Measurements from ENCODE around the gene SNX9.
"Not testable (repeated sequence)": the region's sequence is repeated elsewhere in the genome, so short reads cannot be mapped to it uniquely, and the experiment has no call there.

Gene SNX9

GRCh38 chr6:157831424-157832249, 8.6 kb downstream of the SNX9 start:
- no peak for DNase-seq (ENCODE audit: low spot score)

GRCh38 chr6:157832250-157832967, 9.4 kb downstream of the SNX9 start:
- DNase-seq (ENCODE audit: low spot score), result no peak

GRCh38 chr6:157834549-157834948, 11.5 kb downstream of the SNX9 start:
- no peak for DNase-seq (ENCODE audit: low spot score)

- no peak for DNase-seq (ENCODE audit: low spot score)
These were observed 15.8 kb downstream of the SNX9 start for GRCh38 chr6:157838718-157839430.

DNA sequence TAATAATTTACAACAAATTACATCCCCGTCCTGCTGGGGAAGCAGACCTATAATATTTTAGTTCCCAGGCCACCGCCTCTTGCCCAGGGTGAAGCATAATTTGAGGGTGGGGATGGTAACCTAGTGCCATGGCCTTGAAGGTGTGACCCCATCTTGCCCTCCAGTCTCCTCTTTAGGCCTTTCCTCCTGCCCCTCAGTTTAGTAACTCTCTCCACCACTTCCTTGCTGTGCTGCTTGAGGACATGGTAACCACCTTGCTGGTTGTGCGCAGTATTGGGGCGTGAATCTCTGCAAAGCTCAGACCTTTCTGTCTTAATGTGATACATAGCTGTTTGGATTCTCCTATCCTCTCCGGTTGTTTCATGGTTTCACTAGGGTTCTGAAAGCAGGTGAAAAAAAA, 16.6 kb downstream of the SNX9 start:
- no peak for DNase-seq (ENCODE audit: low spot score)

DNA sequence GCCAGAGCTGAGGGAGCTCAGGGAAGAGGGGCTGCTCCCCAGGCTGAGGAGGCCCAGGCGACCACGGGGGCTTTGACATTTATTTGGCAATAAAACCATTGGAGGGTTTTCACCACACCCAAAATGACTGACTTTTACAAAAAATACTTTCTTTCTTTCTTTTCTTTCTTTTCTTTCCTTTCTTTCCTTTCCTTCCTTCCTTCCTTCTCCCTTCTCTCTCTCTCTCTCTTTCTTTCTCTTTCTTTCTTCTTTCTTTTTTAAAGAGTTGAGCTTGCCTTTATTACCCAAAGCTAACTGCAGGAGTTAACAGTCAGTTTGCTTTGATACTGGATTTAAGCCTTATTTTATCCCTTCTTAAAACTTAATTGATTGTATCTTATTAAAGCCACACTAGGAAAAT, 17.2 kb downstream of the SNX9 start:
- DNase-seq (ENCODE audit: low spot score), result no peak

- DNase-seq (ENCODE audit: low spot score), result no peak
These were observed 17.7 kb downstream of the SNX9 start for GRCh38 chr6:157840776-157841175.

DNA sequence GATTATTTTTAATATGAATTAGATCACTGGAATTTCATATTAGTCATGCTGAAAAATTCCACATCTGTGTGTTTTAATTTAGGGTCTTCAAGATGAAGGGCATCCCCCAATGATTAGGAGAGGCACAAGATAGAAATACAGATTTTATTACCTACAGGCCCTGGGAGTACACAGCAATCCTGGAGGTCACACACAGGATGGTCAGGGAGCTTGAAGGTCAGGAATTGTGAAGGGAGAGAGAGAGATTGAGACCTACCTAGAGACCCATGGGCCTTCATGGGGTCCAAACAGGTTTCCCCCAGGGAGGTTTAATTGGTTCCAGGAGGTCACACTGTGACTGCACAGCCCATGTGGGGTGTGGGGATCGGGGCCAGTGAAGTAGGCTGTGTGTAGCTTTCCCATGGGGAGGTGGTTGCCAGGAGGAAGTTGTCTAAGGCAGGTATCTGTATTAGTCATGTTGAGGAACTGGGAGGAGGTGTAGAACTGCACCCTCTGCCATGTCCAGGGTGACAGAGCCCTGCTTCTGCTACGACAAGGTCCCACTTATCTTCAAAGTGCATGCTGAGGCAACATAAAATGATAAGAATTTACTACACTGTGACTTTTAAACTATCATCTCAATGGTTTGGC, 18.3 kb downstream of the SNX9 start:
- DNase-seq (ENCODE audit: low spot score), result no peak

DNA sequence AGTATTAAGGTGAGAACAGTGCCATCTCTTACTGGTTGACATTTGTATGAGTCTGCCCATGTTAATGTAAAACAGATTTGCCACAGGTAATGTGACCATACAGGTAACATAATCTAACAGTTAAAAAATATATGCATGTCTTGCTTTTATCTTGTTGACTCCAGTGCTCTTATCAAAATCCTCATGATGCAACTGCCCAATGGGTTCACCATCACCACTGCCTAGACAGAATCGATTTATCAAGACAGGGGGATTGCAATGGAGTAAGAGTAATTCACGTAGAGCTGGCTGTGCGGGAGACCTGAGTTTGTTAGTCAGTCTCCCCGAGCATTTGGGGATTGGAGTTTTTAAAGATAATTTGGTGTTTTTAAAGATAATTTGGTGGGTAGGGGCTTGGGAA, 19.2 kb downstream of the SNX9 start:
- DNase-seq (ENCODE audit: low spot score), result no peak

DNA sequence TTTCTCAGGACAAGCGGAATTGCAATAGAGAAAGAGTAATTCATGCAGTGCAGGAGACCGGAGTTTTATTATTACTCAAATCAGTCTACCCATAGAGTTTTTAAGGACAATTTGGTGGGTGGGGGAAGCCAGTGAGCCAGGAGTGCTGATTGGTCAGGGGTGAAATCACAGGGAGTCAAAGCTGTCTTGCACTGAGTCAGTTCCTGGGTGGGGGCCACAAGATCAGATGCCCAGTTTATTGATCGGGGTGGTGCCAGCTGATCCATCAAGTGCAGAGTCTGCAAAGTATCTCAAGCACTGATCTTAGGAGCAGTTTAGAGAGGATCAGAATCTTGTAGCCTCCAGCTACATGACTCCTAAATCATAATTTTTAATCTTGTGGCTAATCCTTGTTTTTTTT, 21.1 kb downstream of the SNX9 start:
- not testable (repeated sequence) for DNase-seq (ENCODE audit: low spot score)

DNA sequence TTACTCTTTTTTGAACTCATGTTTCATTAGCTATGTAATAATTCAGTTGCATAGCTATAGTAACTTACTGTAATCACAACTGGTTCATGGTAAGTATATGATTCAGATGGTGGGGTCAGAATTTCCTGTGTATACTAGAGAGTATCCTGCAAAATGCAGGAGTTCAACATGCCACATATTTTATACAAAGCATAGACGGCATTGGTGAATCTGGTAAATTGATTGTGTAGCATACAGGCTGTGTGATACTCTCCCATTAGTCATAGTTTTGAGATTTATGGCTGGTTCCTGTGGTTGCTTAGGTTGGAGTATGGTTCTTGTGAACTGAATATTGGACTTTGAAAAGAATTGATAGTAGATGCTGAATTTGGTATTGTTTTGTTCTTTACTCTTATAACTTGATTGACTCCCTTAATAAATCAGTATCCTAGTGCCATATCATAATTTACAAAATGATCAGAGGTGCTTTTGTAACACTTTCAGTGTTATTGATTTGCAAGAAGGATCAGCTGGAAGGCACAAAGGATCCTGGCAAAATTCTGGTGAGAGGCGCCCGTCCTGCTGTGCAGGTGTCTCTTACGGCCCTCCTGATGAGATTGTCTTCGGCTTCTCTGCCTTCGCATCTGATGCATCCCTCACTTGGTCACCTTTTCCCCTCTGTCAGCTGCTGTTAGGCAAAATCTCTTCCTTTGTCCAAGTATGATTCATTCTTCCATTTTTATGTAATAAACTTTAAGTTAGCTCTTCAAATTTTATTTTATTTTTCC, 22.6 kb downstream of the SNX9 start:
- no peak for DNase-seq (ENCODE audit: low spot score)

DNA sequence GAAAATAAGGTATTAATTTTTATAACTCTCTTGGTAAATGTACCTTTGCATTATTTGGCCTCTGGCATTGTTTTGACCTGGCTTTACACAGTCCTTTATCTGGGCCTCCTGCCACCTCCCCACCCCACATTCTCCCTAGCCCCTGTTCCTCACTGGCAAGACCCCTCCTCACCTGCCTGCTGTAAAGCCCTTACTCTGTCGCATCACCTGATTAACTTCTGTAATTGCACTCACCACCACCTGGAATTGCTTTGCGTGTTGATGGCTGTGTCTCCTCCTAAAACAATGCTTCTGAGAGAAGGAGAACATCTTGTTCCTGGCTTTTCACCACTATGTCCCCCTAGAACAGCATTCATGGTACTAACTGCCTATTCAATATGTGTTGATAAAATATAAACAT, 24.8 kb downstream of the SNX9 start:
- DNase-seq (ENCODE audit: low spot score), result no peak

DNA sequence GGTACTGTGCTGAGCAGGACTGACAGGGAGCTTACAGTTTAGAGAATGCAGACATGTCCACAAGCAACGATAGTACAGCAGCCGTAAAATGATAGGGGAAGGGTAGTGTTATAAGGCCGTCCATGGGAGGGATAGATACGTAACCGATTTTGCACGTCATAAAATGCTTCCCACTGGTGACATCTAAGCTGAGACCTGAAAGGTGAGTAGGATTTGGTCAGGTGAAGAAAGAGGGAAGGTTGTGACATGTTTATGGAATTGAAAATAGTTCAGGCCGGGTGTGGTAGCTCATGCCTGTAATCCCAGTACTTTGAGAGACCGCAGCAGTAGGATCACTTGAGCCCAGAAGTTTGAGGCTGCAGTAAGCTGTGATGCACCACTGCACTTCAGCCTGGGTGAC, 25.6 kb downstream of the SNX9 start:
- DNase-seq (ENCODE audit: low spot score), result no peak

- DNase-seq (ENCODE audit: low spot score), result no peak
These were observed 26.4 kb downstream of the SNX9 start for GRCh38 chr6:157849288-157850017.

GRCh38 chr6:157850030-157850429, 27.0 kb downstream of the SNX9 start:
- DNase-seq (ENCODE audit: low spot score), result no peak

DNA sequence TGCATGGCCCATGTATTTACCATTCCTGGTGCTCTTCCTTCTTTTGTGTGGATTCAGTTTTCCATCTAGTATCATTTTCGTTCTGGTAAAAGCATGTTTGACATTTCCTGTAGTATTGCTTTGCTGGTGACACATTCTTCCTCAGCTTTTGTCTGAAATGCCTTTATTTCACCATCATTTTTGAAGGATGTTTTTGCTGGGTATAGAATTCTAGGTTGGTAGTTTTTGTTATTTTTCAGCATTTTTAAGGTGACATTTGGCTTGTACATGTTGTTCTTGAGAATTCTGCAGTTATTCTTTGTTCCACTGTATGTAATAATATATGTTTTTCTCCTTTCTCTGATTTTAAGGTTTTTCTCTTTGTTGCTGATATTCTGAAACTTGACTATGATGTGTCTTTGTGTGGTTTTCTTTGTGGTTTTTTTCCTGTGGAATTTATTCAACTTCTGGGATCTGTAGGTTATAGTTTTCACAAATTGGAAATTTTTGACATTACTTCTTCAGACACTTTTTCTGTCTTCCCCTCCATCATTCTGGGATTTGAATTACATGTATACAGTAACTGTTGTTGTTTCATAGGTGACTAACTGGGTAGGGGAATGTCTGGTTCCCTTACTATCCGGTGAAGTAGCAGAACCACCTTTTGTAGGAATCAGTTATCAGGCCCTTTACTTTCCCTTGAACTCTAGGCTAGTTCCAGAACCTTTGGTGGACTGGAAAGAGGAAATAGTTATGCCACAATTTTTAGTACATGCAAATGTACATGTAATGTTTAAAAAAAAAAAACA, 30.2 kb downstream of the SNX9 start:
- no peak for DNase-seq (ENCODE audit: low spot score)

DNA sequence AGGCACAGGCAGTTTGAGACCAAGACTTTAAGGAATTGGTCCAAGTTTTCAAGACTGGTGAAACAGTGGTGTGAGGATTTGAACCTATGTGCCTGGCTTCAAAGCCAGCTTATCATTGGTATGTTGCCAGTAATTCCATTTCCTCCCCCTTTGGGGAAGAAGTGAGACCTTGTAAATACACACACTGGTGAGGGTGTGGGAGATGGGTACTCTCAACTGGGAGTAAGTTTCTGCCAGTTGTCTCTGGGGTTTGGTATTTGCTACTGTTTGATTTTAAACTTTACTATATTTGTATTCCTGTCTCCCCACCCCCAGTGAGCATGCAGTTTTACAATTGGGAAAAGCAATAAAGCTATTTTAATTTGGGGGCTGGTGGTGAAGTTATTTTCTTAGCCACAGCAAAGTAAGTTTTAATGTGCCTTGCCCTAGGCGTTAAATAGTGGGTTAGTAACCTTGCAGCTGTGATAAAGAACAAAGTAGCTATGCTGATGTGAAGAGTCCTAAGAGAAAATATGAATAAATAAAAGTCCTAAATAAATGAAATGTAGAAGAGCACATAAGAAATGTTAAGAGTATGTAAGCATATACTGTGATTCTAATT, 31.0 kb downstream of the SNX9 start:
- no peak for DNase-seq (ENCODE audit: low spot score)

- DNase-seq (ENCODE audit: low spot score), result no peak
These were observed 32.3 kb downstream of the SNX9 start for GRCh38 chr6:157855325-157855724.

DNA sequence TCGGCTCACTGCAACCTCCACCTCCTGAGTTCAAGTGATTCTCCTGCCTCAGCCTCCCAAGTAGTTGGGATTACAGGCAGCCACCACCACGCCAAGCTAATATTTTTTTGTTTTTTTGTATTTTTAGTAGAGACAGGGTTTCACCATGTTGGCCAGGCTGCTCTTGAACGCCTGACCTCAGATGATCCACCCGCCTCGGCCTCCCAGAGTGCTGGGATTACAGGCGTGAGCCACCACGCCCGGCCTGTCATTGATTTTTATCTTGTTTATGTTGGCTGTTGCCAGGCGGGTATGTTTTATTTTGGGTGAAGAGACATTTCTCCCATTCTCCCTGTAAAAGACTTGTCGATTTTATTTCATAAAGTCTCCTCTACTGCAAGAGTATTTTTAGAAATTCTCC, 32.8 kb downstream of the SNX9 start:
- not testable (repeated sequence) for DNase-seq (ENCODE audit: low spot score)

DNA sequence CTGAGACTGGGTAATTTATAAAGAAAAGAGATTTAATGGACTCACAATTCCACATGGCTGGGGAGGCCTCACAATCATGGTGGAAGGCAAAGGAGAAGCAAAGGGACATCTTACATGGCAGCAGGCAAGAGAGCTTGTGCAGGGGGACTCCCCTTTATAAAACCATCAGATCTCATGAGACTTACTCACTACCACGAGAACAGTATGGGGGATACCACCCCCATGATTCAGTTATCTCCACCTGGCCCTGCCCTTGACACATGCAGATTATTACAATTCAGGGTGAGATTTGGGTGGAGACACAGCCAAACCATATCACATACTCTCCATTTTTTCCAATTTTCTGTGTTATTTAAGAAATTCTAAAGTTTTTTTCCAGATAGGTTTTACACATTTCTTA, 35.6 kb downstream of the SNX9 start:
- DNase-seq (ENCODE audit: low spot score), result not testable (repeated sequence)

Data from putamen (tissue), 1 donor.